ENCODE results near the gene REM1.

REM1 gene

DNA sequence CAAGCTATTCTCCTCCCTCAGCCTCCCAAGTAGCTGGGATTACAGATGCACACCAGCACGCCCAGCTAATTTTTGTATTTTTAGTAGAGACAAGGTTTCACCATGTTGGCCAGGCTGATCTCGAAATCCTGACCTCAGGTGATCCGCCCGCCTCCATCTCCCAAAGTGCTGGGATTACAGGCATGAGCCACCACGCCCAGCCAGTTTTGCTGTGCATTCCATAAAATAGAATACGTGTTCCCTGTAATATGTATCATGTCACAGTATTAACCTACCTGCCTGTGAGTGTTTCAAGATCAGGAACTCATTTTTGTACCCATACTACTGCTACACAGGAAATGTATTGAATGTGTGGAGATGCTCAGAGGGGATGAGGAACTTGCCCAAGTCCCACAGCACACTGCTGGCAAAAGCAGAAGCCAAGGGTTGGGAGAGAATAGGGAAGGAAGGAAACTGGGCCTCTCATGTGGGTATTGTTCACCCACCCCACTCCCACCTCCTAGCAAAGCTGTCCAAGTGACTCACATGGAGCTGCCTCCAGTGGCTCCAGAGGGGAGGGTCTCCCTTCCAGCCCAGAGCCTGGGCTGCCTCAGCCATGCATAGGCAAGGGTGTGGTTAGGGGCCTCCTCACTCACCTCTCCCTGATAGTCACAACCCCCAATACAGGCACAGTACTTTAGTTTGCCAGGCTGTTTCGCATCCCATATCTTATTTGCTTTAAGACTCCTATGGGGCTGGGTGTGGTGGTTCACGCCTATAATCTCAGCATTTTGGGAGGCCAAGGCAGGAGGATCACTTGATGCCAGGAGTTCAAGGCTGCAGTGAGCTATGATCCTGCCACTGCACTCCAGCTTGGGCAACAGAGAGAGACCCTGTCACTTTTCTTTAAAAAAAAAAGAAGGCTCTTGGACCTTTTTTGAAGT, 48.5 kb downstream of the REM1 start:
- no peak for DNase-seq

DNA sequence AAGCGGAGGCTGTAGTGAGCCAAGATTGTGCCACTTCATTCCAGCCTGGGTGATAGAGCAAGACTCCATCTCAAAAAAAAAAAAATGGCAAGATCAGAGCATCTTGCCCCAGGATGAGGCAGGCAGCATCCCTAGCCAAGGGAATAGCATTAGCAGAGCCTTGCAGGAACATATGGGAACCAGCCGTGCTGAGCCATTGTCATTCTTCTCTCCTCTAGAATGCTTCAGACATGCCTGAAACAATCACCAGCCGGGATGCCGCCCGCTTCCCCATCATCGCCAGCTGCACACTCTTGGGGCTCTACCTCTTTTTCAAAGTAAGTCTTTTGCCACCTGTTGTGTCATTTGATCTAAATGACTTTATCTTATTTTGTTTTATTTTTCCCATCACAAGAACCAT, 52.2 kb downstream of the REM1 start:
- no peak for DNase-seq

All from activated CD4-positive, alpha-beta T cell treated with anti-CD3 and anti-CD28 coated beads for 1 hour (primary cell).